Measurements from ENCODE around the gene FAM32A.

DNA sequence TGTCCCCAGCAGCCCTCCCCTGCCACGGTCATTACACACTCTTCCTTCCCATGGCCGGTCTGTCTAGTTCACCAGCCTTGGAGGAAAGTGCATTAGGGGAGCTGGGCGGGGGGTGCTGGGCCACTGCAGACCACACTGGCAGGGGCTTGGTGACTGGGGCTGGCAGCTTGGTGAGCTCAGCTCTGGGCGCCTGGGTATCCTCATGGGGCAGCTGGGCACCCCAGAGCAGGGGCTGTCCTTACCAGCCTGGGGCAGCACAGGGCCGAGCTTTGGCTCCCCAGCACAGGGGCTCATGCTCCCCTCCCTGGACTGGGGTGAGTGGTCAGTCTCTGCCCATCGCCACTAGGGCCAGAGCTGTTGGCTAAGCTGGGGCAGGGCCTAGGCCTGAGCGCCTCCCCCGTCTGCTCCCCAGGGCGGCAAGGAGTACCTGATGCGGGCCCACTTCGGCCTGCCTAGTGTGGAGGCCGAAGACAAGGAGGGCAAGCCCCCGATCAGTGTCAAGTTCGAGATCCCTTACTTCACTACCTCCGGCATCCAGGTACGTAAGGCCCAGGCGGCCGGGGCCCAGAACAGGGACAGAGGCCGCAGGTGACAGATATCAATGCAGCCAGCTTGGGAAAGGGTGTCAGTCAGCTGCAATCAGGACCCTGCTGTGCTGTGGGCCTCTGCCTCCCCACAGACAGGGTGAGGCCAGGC is 48.0 kb downstream of the FAM32A start:
- TF ChIP-seq POLR2A (IDR thresholded peaks at IDR 0.05) (no peak), EP300 (IDR thresholded peaks at IDR 0.05) (no peak)
- TF ChIP-seq, protein P1, sequence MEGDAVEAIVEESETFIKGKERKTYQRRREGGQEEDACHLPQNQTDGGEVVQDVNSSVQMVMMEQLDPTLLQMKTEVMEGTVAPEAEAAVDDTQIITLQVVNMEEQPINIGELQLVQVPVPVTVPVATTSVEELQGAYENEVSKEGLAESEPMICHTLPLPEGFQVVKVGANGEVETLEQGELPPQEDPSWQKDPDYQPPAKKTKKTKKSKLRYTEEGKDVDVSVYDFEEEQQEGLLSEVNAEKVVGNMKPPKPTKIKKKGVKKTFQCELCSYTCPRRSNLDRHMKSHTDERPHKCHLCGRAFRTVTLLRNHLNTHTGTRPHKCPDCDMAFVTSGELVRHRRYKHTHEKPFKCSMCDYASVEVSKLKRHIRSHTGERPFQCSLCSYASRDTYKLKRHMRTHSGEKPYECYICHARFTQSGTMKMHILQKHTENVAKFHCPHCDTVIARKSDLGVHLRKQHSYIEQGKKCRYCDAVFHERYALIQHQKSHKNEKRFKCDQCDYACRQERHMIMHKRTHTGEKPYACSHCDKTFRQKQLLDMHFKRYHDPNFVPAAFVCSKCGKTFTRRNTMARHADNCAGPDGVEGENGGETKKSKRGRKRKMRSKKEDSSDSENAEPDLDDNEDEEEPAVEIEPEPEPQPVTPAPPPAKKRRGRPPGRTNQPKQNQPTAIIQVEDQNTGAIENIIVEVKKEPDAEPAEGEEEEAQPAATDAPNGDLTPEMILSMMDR (IDR thresholded peaks at IDR 0.05) = no peak

Measured in upper lobe of left lung (tissue), 4 donors.